IPS DF 4.7 (cell line): ENCODE data around the gene ADORA1.

Experiments
- DNase-seq: peaks from one replicate; pipeline ENCODE4 v3.0.0-alpha.2; 2013; ENCODE audit warnings: low spot score; ENCODE audit errors: extremely low read depth

The ADORA1 gene

GRCh38 chr1:203093754-203094410, 33.6 kb upstream of the ADORA1 start:
- DNase-seq = no peak

GRCh38 chr1:203095061-203095690, 32.4 kb upstream of the ADORA1 start:
- DNase-seq = no peak

DNA sequence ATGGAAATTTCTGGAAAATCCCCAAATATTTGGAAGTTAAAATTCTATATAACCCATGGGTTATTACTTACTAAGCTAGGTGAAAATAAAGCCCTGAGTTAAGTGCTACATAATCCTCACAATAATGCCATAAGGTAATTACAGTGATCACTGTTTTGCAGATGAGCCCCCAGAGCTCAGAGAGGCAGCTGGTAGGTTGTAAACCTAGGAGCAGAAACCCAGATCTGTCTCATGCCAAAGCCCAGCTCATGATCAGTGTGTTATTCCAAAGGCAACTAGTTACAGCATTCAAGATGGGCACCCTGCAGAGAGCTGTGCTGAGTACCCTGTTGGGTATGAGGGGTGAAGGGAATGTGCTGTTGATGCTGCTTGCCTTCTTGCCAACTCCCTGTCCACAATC, 31.0 kb upstream of the ADORA1 start:
- no peak for DNase-seq

- DNase-seq = no peak
These were observed 30.5 kb upstream of the ADORA1 start for GRCh38 chr1:203097001-203097400.

DNA sequence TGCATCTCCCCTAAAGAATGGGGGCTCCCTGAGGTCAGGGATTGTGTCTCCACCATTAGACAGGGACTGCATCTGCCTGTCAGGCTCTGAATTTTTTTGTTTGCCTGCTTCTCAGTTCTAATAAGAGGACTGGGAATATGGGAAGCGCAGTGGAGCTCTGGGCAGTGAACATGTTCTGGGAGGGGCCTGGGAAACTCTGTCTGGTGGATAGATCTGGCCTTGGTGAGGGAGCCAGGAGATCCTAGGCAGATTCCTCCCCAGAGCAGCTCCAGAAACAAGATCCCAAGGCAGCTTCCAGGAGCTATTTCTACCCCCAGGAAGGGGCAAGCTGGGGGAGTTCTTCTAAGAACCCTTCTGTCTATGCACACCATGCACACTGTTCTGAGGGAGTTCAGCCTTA, 29.1 kb upstream of the ADORA1 start:
- DNase-seq = no peak

GRCh38 chr1:203098914-203099520, 28.5 kb upstream of the ADORA1 start:
- DNase-seq = no peak

DNA sequence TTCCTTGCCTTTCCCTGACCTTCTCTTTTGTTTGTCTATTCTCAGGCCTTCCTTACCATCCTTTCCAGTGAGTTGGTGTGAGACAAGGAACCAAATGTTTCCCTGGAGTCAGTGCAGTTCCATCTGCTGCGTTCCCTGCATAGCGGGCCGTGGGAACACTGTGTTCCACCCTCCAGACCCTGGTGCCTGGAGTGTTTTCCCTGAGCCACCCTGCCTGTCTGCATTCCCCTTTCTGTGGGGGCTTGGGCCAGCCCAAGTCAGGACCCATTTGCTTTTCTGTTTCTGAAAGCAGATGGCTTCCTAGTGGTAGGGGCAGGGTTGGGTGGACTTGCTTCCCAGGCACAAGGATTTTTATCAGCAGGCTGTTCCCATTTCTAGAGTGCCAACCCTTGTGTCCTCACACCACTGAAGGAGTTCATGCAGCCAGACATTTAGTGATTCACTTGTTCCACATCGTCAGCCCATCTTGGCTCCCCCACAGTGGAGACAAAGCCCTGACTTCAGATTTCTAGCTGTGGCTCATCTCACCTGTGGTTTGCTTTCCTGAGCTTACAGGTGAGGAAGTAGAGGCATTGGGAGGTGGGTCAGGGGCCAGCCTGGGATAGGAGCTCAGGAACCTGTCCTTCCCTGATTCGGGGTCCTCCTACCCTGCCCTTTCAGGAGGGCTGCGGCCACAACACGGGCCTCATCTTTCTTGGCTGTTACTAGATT, 27.6 kb upstream of the ADORA1 start:
- no peak for DNase-seq

- DNase-seq = no peak
These were observed 27.0 kb upstream of the ADORA1 start for GRCh38 chr1:203100516-203100869.

DNA sequence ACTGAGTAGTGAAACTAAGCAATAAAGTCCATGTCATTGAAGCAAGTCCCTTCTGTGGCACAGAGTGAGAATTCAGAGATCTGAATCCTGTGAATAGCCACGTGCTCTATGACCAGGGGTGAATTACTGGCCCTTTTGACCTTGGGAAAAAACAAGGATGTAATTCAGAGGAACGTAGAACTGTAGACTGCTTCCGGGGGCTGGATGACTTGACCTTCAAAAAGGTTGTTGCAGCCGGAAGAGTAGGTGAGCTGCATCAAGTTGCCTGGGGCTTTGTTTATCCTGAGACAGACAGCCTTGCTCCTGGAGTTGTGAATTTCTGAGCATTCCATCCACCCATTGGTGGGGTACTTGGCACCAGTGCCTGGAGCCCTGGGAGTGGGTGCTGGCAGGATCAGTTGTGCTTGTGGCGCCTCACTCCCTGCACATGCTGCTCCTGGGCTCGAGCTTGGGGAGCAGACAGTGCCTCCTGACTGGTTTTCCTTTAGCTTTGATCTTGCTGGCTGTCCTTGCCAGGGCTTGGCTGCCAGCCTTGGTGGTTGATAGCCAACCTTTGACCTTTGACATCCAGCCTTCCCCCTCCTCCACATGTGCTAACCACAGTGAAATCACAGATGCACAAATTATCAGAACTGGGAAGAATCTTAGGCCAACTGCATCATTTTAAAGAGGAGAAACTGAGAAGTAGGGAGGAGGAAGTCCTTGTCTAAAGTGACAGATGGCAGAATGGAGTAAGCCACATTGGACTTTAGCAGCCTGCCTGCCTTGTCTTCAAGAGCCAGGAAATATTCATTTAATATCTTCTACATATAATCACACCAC, 25.5 kb upstream of the ADORA1 start:
- DNase-seq = no peak

DNA sequence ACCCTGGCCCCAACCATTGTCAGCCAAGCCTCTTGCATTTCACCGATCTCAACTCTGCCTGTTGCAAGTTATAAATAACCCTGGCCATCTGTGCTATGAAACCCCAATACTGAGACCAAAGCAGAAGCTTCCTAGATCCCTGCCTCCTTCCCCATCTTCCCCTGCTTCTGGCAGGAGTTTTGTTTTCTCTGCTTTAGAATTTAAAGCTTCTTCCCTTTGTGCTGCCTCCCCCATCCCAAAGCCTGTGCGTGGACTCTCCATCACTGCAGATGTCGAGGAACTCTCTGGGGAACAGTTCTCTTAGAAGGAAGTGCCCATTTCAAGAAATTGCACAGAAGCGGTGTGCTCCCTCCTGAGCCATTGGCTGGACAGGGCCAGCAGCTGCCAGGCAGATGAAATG, 24.3 kb upstream of the ADORA1 start:
- DNase-seq = no peak

DNA sequence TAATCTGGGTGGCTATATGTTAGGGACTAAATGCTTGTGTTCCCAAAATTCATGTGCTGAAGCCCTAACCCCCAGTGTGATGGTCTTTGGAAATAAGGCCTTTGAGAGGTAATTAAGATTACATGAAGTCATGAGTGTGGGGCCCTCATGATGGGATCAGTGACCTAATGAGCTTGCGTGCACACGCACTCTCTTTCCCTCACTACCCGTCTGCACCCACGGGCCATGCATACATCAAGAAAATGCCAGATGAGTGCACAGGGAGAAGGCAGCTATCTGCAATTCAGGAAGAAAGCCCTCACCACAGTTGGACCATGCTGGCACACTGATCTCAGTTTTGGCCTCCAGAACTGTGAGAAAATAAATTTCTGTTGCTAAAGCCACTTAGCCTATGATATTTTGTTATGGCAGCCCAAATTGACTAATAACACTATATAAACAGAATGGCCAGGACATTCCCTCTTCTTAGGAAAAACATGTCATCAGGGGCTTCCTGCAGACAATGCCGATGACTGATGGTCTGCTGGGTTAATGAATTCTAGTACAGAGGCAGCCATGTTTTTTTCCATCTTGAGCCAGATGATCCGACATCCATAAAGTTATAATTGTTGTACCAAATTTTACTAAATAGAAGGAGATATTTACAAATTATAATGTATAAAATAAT, 23.6 kb upstream of the ADORA1 start:
- DNase-seq = no peak

GRCh38 chr1:203104789-203105390, 22.6 kb upstream of the ADORA1 start:
- DNase-seq = no peak

DNA sequence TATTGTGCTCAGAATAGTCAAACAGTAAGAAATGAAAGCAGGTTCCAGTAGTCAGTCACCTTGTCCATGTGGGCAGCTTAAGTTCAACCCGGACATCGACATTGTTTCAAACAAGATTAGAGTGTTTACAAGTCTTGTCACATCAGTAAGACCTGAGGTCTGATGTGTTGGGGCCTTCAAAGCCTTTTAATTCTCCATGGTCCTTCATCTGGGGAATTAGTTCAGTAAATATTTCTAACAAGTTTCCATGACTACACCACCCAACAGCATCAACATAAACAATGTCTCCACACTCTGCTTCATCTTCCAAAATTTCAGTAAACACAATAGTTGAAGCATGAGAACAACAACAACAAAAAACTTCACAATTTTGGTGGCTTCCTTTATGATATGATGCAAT, 15.1 kb upstream of the ADORA1 start:
- no peak for DNase-seq

- no peak for DNase-seq
These were observed 14.2 kb upstream of the ADORA1 start for GRCh38 chr1:203113308-203113707.

GRCh38 chr1:203114202-203114601, 13.3 kb upstream of the ADORA1 start:
- DNase-seq = no peak

DNA sequence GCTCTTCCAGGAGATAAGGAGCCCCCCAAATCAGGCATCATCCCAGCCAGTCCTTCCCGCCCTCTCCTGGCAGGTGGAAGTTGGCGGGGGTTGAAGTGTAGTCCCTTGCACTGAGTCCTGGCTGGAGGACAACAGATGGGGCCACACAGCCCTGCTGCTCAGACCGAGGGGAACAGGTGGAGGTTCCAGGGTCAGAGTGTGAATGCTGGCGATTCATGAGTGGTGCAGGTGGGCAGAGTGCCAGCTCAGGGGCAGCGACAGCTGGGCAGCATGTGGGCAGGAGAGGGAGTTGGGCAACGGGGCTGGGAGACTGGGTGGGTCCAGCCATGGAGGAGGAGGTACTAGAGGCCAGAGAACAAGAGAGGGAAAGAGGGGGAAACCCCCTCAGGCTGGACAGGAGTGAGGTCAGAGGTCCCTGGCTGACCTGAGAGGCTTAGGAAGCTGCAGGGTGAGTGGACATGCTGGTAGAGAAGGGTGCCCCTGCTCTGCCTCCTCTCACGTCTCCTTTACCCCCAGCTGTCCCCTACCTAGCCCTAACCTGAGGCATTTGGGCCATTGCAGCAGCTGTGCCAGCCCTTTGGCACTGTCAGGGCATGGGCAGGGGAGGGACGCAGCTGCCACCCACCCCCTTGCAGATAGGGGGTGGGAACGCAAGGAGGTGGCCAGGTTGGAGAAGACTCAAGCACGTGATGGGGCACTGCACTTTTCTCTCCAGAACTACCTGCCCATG, 11.3 kb upstream of the ADORA1 start:
- DNase-seq = no peak

- no peak for DNase-seq
These were observed 9.6 kb upstream of the ADORA1 start for GRCh38 chr1:203117611-203118575.

- no peak for DNase-seq
These were observed 7.0 kb upstream of the ADORA1 start for GRCh38 chr1:203120325-203121153.
